SK-N-SH (cell line): ENCODE data around the gene WNT4. TPM values are rescaled to one million over a fixed set of nuclear protein-coding genes. Genes with fewer than 3 reads are reported as not detected.

Source experiments
- CTCF ChIA-PET: fragments of 300-600, 350-600 bp; formaldehyde crosslinking; extraction: SDS; loops from one replicate; lab custom pipeline; 2021; lab: Yijun Ruan, JAX
- POLR2A ChIA-PET: fragments of 350-600 bp; sonication (Branson Sonifier 250); formaldehyde crosslinking; extraction: SDS; loops from one replicate; lab custom pipeline; 2020; ENCODE audit warnings: antibody characterized with exemption, inconsistent platforms; lab: Yijun Ruan, JAX
- DNase-seq: peaks from one replicate; pipeline ENCODE4 v3.0.0; 2012
- H2AFZ ChIP-seq: fragments of 200-600 bp; sonication (generic); 2 replicates; pipeline ENCODE4 v1.8.1; 2016; ENCODE audit warnings: antibody characterized with exemption, mild to moderate bottlenecking, low read depth
- H3F3A ChIP-seq: fragments of 200-600 bp; sonication (generic); replicated peaks from 2 replicates; pipeline ENCODE3; 2016; ENCODE audit warnings: antibody characterized with exemption, mild to moderate bottlenecking; ENCODE audit not compliant: insufficient read depth
- H3K27ac ChIP-seq, 2 experiments: fragments of 200-500 bp in 1 of 2; fragments of 200-600 bp in 1 of 2; sonication (Bioruptor generic) in 1 of 2; sonication (generic), shearing (Covaris generic) in 1 of 2; 2 replicates each; pipeline versions ENCODE4 v1.5.1 to v1.6.1; 2014 to 2016; ENCODE audit warnings: low read depth in 2 of 2, inconsistent platforms in 1 of 2, low read length in 1 of 2, mild to moderate bottlenecking in 1 of 2, mixed read lengths in 1 of 2
- H3K27me3 ChIP-seq: fragments of 200-600 bp; sonication (generic), shearing (Covaris generic); 2 replicates; pipeline ENCODE4 v1.6.1; 2016; ENCODE audit warnings: mixed run types; ENCODE audit not compliant: insufficient read depth
- H3K36me3 ChIP-seq, 2 experiments: fragments of 200-500 bp in 1 of 2; fragments of 200-600 bp in 1 of 2; sonication (Bioruptor generic) in 1 of 2; sonication (generic) in 1 of 2; replicated peaks in 1 of 2; 2 replicates each; pipeline versions ENCODE3 to v1.5.1; 2014 to 2016; ENCODE audit warnings: low read length in 1 of 2, mild to moderate bottlenecking in 1 of 2; ENCODE audit not compliant: insufficient read depth in 2 of 2, control insufficient read depth in 1 of 2
- H3K4me1 ChIP-seq, 2 experiments: fragments of 200-500 bp in 1 of 2; fragments of 200-600 bp in 1 of 2; sonication (Bioruptor generic) in 1 of 2; sonication (generic), shearing (Covaris generic) in 1 of 2; 2 replicates each; pipeline versions ENCODE4 v1.5.1 to v1.6.1; 2014 to 2016; ENCODE audit warnings: low read depth in 1 of 2, low read length in 1 of 2, mixed run types in 1 of 2; ENCODE audit not compliant: insufficient read depth in 2 of 2, control insufficient read depth in 1 of 2
- H3K4me2 ChIP-seq: fragments of 200-600 bp; sonication (generic), shearing (Covaris generic); 2 replicates; pipeline ENCODE4 v1.6.1; 2017; ENCODE audit warnings: mixed run types
- H3K4me3 ChIP-seq, 2 experiments: fragments of 200-500 bp in 1 of 2; fragments of 200-600 bp in 1 of 2; sonication (Bioruptor generic) in 1 of 2; sonication (generic), shearing (Covaris generic) in 1 of 2; 2 replicates each; pipeline versions ENCODE4 v1.5.1 to v1.8.1; 2014 to 2016; ENCODE audit warnings: low read depth in 2 of 2, inconsistent platforms in 1 of 2, low read length in 1 of 2, mild to moderate bottlenecking in 1 of 2, mixed read lengths in 1 of 2, moderate library complexity in 1 of 2
- H3K79me2 ChIP-seq: fragments of 200-600 bp; sonication (generic); 2 replicates; pipeline ENCODE4 v1.8.1; 2017; ENCODE audit warnings: mild to moderate bottlenecking; ENCODE audit not compliant: insufficient read depth
- H3K9ac ChIP-seq: fragments of 200-600 bp; sonication (generic); 2 replicates; pipeline ENCODE4 v1.6.1; 2017; ENCODE audit warnings: mixed run types
- H3K9me2 ChIP-seq: fragments of 200-600 bp; sonication (generic); 2 replicates; pipeline ENCODE4 v1.6.1; 2017; ENCODE audit warnings: mixed run types
- H3K9me3 ChIP-seq: fragments of 200-600 bp; sonication (generic); 2 replicates; pipeline ENCODE4 v1.6.1; 2017; ENCODE audit warnings: mixed run types, mild to moderate bottlenecking, moderate library complexity
- H4K20me1 ChIP-seq: fragments of 200-600 bp; sonication (generic); 2 replicates; pipeline ENCODE4 v1.6.1; 2017; ENCODE audit warnings: mild to moderate bottlenecking, mixed run types; ENCODE audit not compliant: insufficient read depth
- CTCF ChIP-seq: fragments of 200-600 bp; sonication (generic); IDR thresholded peaks from 2 replicates; pipeline ENCODE4 v1.6.1; 2017; ENCODE audit warnings: antibody characterized with exemption, mild to moderate bottlenecking, moderate library complexity
- FOSL2 ChIP-seq: IDR thresholded peaks from 2 replicates; pipeline ENCODE4 v1.4.0; 2012; ENCODE audit warnings: low read depth, mild to moderate bottlenecking, moderate library complexity, borderline replicate concordance
- FOXJ3 ChIP-seq: sonication (generic); formaldehyde crosslinking; IDR thresholded peaks from 2 replicates; pipeline ENCODE4 v1.5.1; 2020; ENCODE audit warnings: mild to moderate bottlenecking, missing genetic modification reagents
- FOXM1 ChIP-seq: IDR thresholded peaks from 2 replicates; pipeline ENCODE4 v1.4.0; 2012; ENCODE audit warnings: low read depth, mild to moderate bottlenecking
- MXI1 ChIP-seq: IDR thresholded peaks from 2 replicates; pipeline ENCODE4 v1.6.1; 2012; ENCODE audit warnings: mild to moderate bottlenecking, low read depth, low read length, improper control_type of control experiment
- NFIC ChIP-seq: IDR thresholded peaks from 2 replicates; pipeline ENCODE4 v1.4.0; 2012; ENCODE audit warnings: borderline replicate concordance
- NRF1 ChIP-seq: IDR thresholded peaks from 2 replicates; pipeline ENCODE4 v1.6.1; 2012; ENCODE audit warnings: low read depth, mild to moderate bottlenecking, low read length
- RCOR1 ChIP-seq: fragments of 150-350 bp; IDR thresholded peaks from 2 replicates; pipeline ENCODE4 v1.6.1; 2017; ENCODE audit warnings: antibody characterized with exemption, low read length
- RFX5 ChIP-seq: IDR thresholded peaks from 2 replicates; pipeline ENCODE4 v1.6.1; 2012; ENCODE audit warnings: mild to moderate bottlenecking, improper control_type of control experiment, low read length
- RXRA ChIP-seq: IDR thresholded peaks from 2 replicates; pipeline ENCODE4 v1.4.0; 2012; ENCODE audit warnings: low read depth, mild to moderate bottlenecking, borderline replicate concordance
- SIN3A ChIP-seq: IDR thresholded peaks from 2 replicates; pipeline ENCODE4 v1.6.1; 2012; ENCODE audit warnings: low read depth, mild to moderate bottlenecking, low read length, moderate library complexity, borderline replicate concordance
- SMC3 ChIP-seq: IDR thresholded peaks from 2 replicates; pipeline ENCODE4 v1.6.1; 2012; ENCODE audit warnings: low read depth, low read length, improper control_type of control experiment
- YY1 ChIP-seq: IDR thresholded peaks from 2 replicates; pipeline ENCODE4 v1.4.0; 2012; ENCODE audit warnings: low read depth, mild to moderate bottlenecking
- WGBS: methylation state at CpG from one replicate; pipeline ENCODE4 v1.1.6; 2017; ENCODE audit warnings: low lambda C conversion rate; 5-methylcytosine and 5-hydroxymethylcytosine counted together
- polyA plus RNA-seq, 3 experiments: library from polyadenylated mRNA; depleted of rRNA; stranded (reverse); fragments of >200 nt; gene quantifications; 2 replicates each; pipeline ENCODE4 v1.2.3, GENCODE V29; 2012
- TF ChIP-seq, protein P1 (sequence below): IDR thresholded peaks from 2 replicates; pipeline ENCODE4 v1.4.0; 2012; ENCODE audit warnings: low read depth, borderline replicate concordance
- TF ChIP-seq, protein P2 (sequence below): fragments of 150-350 bp; IDR thresholded peaks from 2 replicates; pipeline ENCODE4 v1.6.1; 2016; ENCODE audit warnings: mild to moderate bottlenecking, low read depth, low read length
- TF ChIP-seq, protein P3 (sequence below): IDR thresholded peaks from 2 replicates; pipeline ENCODE4 v1.6.1; 2012; ENCODE audit warnings: mild to moderate bottlenecking, low read depth, low read length, moderate library complexity
- TF ChIP-seq, protein P4 (sequence below): fragments of 150-350 bp; IDR thresholded peaks from 2 replicates; pipeline ENCODE4 v1.6.1; 2017; ENCODE audit warnings: antibody characterized with exemption, low read length, low read depth, borderline replicate concordance

WNT4 gene
- polyA plus RNA-seq, 1 of the 3 experiments (the other 2 are of a cell fraction) = 0.03 TPM

DNA sequence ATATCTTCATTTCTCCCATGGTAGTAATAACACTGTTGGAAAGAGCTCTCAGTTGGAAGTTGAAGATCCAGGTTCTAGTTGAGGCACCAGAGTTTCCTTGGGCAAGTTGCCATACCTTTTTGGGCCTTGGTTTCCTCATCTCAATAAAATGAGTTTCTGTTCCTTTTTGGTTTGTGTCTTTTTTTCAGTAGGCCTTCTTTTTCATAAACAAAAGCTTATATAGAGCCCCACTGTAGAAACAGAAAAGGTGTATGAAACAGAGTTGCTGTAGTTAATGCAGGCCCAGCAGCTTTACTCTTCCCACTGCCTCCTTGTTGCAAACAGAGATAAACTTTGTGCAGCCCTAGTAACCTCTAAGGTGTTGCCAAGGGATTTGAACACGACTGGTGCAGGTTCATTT lies 41.7 kb downstream of the WNT4 start (continued):
- TF ChIP-seq, protein P1, sequence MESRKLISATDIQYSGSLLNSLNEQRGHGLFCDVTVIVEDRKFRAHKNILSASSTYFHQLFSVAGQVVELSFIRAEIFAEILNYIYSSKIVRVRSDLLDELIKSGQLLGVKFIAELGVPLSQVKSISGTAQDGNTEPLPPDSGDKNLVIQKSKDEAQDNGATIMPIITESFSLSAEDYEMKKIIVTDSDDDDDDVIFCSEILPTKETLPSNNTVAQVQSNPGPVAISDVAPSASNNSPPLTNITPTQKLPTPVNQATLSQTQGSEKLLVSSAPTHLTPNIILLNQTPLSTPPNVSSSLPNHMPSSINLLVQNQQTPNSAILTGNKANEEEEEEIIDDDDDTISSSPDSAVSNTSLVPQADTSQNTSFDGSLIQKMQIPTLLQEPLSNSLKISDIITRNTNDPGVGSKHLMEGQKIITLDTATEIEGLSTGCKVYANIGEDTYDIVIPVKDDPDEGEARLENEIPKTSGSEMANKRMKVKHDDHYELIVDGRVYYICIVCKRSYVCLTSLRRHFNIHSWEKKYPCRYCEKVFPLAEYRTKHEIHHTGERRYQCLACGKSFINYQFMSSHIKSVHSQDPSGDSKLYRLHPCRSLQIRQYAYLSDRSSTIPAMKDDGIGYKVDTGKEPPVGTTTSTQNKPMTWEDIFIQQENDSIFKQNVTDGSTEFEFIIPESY = no peak
- TF ChIP-seq, all 33 proteins: peak for 0

GRCh38 chr1:22100168-22100567 lies 42.7 kb downstream of the WNT4 start:
- Histone ChIP-seq H3K4me3 (no peak overlapping the region), H3K9me3 (no peaks in the 10 kb centered on the region), H3K36me3 (peaks cover 49 to 61% of the 10 kb centered on the region in 2 experiments), H4K20me1 (peaks cover 97% of the 10 kb centered on the region), H2AFZ (no peak overlapping the region), H3F3A (peaks cover 35% of the 10 kb centered on the region), H3K4me1 (no peaks in the 10 kb centered on the region), H3K9ac (no peak overlapping the region), H3K9me2 (no peaks in the 10 kb centered on the region), H3K27me3 (no peaks in the 10 kb centered on the region), H3K27ac (no peak overlapping the region; a peak in 1 of 4 replicates), H3K4me2 (no peak overlapping the region), H3K79me2 (peaks cover 83% of the 10 kb centered on the region; the same call in 1 of the 2 replicates)
- WGBS = 100% methylated on average over 3 of the region's 3 CpGs
- POLR2A ChIA-PET = interaction anchor here (0.7 kb wide), 1 partner anchor 838 kb away, joined by 4 read pairs; no protein-coding TSS in a partner anchor
- CTCF ChIA-PET = interaction anchor here (0.6 to 4.0 kb wide), 6 partner anchors 8 to 542 kb away, joined by 3 to 21 read pairs (median 4); partner anchors contain the start of gene WNT4
- no peak for DNase-seq
- TF ChIP-seq MXI1 (no peak), SIN3A (no peak), YY1 (no peak), NFIC (no peak), CTCF (no peak), RXRA (no peak), RCOR1 (no peak), RFX5 (no peak), FOXJ3 (CRISPR knock-in tag) (no peak), FOXM1 (no peak), FOSL2 (no peak), NRF1 (no peak), SMC3 (no peak)
- TF ChIP-seq, protein P2, sequence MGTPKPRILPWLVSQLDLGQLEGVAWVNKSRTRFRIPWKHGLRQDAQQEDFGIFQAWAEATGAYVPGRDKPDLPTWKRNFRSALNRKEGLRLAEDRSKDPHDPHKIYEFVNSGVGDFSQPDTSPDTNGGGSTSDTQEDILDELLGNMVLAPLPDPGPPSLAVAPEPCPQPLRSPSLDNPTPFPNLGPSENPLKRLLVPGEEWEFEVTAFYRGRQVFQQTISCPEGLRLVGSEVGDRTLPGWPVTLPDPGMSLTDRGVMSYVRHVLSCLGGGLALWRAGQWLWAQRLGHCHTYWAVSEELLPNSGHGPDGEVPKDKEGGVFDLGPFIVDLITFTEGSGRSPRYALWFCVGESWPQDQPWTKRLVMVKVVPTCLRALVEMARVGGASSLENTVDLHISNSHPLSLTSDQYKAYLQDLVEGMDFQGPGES = no peak
- TF ChIP-seq, protein P3, sequence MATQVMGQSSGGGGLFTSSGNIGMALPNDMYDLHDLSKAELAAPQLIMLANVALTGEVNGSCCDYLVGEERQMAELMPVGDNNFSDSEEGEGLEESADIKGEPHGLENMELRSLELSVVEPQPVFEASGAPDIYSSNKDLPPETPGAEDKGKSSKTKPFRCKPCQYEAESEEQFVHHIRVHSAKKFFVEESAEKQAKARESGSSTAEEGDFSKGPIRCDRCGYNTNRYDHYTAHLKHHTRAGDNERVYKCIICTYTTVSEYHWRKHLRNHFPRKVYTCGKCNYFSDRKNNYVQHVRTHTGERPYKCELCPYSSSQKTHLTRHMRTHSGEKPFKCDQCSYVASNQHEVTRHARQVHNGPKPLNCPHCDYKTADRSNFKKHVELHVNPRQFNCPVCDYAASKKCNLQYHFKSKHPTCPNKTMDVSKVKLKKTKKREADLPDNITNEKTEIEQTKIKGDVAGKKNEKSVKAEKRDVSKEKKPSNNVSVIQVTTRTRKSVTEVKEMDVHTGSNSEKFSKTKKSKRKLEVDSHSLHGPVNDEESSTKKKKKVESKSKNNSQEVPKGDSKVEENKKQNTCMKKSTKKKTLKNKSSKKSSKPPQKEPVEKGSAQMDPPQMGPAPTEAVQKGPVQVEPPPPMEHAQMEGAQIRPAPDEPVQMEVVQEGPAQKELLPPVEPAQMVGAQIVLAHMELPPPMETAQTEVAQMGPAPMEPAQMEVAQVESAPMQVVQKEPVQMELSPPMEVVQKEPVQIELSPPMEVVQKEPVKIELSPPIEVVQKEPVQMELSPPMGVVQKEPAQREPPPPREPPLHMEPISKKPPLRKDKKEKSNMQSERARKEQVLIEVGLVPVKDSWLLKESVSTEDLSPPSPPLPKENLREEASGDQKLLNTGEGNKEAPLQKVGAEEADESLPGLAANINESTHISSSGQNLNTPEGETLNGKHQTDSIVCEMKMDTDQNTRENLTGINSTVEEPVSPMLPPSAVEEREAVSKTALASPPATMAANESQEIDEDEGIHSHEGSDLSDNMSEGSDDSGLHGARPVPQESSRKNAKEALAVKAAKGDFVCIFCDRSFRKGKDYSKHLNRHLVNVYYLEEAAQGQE = no peak
- TF ChIP-seq, protein P1 = no peak
- TF ChIP-seq, protein P4, sequence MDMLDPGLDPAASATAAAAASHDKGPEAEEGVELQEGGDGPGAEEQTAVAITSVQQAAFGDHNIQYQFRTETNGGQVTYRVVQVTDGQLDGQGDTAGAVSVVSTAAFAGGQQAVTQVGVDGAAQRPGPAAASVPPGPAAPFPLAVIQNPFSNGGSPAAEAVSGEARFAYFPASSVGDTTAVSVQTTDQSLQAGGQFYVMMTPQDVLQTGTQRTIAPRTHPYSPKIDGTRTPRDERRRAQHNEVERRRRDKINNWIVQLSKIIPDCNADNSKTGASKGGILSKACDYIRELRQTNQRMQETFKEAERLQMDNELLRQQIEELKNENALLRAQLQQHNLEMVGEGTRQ = no peak
